Measurements from ENCODE around the gene PPP2R2C. TPM values are rescaled to one million over a fixed set of nuclear protein-coding genes. Genes with fewer than 3 reads are reported as not detected.

PPP2R2C gene
- total RNA-seq, 3 donors from 2014 or later: 0.31 to 2.9 (median 0.41) TPM

DNA sequence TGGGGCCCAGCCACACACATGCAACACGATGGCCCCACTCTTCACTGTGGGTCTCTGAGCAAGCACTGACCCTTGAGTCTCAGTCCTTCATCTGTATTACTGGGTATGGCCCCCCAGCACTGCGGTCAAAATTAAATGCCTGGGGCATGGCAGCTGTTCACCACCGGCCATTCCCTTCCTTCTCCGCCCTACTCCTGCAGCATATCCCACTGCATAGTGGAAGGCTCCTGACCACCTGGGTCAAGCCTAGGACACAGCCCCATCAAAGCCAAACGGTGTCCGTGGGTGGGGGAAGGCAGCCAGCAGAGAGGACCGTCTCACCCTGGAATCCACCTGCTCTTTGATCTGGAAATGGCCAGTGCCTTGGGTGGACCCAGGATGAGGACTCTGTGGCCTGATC lies 30.7 kb downstream of the PPP2R2C start:
- intact Hi-C loops (cut with DNase I, micrococcal nuclease): no loop called here
- TF ChIP-seq, protein P1, sequence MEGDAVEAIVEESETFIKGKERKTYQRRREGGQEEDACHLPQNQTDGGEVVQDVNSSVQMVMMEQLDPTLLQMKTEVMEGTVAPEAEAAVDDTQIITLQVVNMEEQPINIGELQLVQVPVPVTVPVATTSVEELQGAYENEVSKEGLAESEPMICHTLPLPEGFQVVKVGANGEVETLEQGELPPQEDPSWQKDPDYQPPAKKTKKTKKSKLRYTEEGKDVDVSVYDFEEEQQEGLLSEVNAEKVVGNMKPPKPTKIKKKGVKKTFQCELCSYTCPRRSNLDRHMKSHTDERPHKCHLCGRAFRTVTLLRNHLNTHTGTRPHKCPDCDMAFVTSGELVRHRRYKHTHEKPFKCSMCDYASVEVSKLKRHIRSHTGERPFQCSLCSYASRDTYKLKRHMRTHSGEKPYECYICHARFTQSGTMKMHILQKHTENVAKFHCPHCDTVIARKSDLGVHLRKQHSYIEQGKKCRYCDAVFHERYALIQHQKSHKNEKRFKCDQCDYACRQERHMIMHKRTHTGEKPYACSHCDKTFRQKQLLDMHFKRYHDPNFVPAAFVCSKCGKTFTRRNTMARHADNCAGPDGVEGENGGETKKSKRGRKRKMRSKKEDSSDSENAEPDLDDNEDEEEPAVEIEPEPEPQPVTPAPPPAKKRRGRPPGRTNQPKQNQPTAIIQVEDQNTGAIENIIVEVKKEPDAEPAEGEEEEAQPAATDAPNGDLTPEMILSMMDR (IDR thresholded peaks at IDR 0.05): no peak
- DNase-seq: no peak
- Histone ChIP-seq H3K4me3 (no peak overlapping the region), H3K9me3 (no peaks in the 10 kb centered on the region), H3K4me1 (ENCODE audit: low read depth) (no peaks in the 10 kb centered on the region), H3K36me3 (ENCODE audit: low read depth) (no peaks in the 10 kb centered on the region)
- ATAC-seq: no peak

DNA sequence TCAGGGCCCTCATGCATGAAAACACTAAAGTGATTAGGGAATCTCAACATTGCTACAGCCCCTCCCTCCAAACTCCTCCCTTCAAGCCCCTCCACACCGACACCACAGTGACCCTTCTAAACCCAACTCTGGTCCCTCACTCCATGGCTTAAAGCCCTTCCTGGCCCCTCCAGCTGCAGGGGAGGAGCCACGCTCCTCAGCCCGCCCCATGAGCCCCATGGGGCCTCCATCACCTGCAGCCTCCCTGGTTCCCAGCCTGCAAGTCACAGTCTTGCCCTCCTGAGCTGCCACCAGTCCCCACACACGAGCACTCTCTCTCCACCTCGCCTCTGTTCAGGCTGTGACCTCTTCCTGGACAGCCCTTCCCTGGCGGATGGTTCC lies 31.2 kb downstream of the PPP2R2C start:
- intact Hi-C loops (cut with DNase I, micrococcal nuclease): no loop called here
- DNase-seq (no peak), ATAC-seq (no peak)
- Histone ChIP-seq H3K4me1 (ENCODE audit: low read depth) (no peaks in the 10 kb centered on the region), H3K9me3 (no peaks in the 10 kb centered on the region), H3K36me3 (ENCODE audit: low read depth) (no peaks in the 10 kb centered on the region), H3K4me3 (no peak overlapping the region)
- TF ChIP-seq, protein P1 (IDR thresholded peaks at IDR 0.05): no peak

DNA sequence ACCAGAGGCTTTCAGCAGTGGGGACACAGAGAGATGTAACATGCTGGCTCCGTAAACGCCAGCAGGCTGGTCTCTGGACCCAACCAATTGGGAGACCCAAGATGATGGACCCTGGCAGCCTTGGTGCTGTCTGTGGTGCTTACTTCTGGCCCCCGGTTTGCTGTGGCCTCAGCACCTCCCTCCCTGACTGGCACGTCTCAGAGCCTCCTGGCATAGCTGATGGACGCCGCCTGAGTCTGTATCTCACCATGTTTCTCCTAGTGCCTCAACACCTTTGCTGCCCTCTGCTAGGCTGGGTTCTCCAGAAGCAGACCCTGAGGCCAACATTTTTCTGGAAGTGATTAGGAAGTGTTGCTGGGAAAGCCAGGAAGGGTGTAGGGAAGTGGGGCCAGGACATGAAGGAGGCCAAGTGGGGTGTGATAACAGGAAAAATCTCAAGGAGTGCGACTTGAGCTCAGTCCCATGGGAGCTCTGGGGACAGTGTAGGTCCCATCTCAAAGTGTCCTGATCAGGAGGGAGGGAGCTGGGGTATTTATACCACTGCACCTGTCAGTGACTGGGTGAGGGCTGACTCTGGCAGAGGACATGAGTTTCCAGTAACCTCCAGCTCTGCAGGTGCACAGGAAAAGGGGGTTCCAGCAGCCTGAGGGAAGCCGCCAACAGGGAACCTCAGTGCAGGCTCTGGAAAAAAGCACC lies 31.8 kb downstream of the PPP2R2C start:
- no peak for DNase-seq
- intact Hi-C loops (cut with DNase I, micrococcal nuclease): no loop called here
- no peaks in the 10 kb centered on the region for H3K4me1 ChIP-seq (ENCODE audit: low read depth)

DNA sequence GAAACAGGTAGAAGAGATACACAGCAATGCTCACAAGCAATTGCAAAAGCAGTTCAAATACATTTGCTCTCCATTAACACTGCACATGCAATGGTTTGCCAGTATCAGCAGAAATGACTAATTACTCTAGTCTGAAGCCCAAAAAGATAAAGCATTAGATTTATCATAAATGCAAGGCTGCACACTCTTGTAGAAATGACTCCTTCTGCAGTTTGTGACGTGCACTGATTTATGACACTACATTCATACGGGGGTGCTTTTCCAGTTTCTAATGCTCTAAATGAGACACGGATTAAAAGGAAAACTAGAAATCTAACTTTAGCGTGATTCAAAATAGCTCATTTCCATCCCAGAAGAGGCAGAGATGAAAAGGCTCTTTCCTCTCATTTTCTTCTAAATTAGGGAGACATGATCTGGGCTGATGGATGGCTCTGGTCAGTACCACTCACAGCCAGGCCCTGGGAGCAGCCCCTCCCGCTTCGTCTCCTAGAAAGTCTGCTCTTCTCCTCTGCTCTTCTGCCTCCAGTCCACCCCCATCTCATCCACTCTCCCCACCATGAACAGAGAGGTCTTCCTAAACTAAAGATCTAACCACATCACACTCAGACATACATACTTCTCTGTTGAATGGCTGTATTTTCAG lies 33.2 kb downstream of the PPP2R2C start:
- Histone ChIP-seq H3K9me3 (peaks cover 5% of the 10 kb centered on the region), H3K4me3 (no peak overlapping the region), H3K36me3 (ENCODE audit: low read depth) (no peaks in the 10 kb centered on the region), H3K4me1 (ENCODE audit: low read depth) (no peaks in the 10 kb centered on the region)
- ATAC-seq: no peak
- DNase-seq: no peak
- intact Hi-C loops (cut with DNase I, micrococcal nuclease): no loop called here
- TF ChIP-seq, protein P1 (IDR thresholded peaks at IDR 0.05): no peak

More for the DNA sequence above, 31.8 kb downstream of the PPP2R2C start:
- TF ChIP-seq, protein P1 (IDR thresholded peaks at IDR 0.05): no peak
- ATAC-seq: no peak
- Histone ChIP-seq H3K9me3 (peaks cover under 1% of the 10 kb centered on the region), H3K36me3 (ENCODE audit: low read depth) (no peaks in the 10 kb centered on the region), H3K4me3 (no peak overlapping the region)

DNA sequence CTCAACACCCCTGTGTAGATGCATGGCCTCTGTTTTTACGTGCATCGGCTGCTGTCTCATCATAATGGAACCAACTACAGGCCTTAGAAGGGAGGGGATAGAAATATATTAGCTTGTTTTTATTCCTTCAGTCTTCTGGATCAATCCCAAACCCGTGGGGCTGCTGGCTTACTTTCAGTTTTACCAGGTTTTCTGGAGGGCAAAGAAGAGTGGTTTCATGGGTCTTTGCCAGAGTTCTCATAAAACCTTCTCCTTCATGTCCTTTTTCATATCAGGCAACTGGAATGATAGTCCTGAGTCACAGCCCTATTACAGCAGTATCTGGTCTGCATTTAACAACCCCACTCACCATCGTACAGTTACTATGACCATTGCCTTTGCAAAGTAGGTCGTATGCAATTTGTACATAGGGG lies 34.6 kb downstream of the PPP2R2C start:
- Histone ChIP-seq H3K9me3 (peaks cover 5% of the 10 kb centered on the region), H3K36me3 (ENCODE audit: low read depth) (no peaks in the 10 kb centered on the region), H3K4me3 (no peak overlapping the region), H3K4me1 (ENCODE audit: low read depth) (no peaks in the 10 kb centered on the region)
- TF ChIP-seq, protein P1 (IDR thresholded peaks at IDR 0.05): no peak
- intact Hi-C loops (cut with DNase I, micrococcal nuclease): no loop called here
- ATAC-seq (no peak), DNase-seq (no peak)
